Coronary artery (tissue), 2 donors: Measurements from ENCODE around the gene LDLRAD4.
A peak's percentile ranks its signal among the peaks of the same experiment; 100 is the strongest.

Experiments
- DNase-seq: peaks from one replicate; pipeline ENCODE4 v3.0.0-alpha.2; 2017; ENCODE audit warnings: low spot score
- H3K27ac ChIP-seq, 2 donors: fragments of 200-600 bp; sonication (generic); one replicate each; pipeline ENCODE4 v1.5.1; 2016 to 2019
- H3K4me3 ChIP-seq: fragments of 200-600 bp; sonication (generic); 2 replicates; pipeline ENCODE4 v1.5.1; 2016; ENCODE audit warnings: mild to moderate bottlenecking, moderate library complexity
- TF ChIP-seq, protein P1 (sequence below): fragments of 200-600 bp; sonication (generic); IDR thresholded peaks from one replicate; pipeline ENCODE4 v1.5.1; 2019; ENCODE audit warnings: antibody characterized with exemption

The LDLRAD4 gene

GRCh38 chr18:13551841-13552733 is 333.5 kb downstream of the LDLRAD4 start:
- DNase-seq: peak; percentile 65
- H3K4me3 ChIP-seq: no peak overlapping the region
- TF ChIP-seq, protein P1, sequence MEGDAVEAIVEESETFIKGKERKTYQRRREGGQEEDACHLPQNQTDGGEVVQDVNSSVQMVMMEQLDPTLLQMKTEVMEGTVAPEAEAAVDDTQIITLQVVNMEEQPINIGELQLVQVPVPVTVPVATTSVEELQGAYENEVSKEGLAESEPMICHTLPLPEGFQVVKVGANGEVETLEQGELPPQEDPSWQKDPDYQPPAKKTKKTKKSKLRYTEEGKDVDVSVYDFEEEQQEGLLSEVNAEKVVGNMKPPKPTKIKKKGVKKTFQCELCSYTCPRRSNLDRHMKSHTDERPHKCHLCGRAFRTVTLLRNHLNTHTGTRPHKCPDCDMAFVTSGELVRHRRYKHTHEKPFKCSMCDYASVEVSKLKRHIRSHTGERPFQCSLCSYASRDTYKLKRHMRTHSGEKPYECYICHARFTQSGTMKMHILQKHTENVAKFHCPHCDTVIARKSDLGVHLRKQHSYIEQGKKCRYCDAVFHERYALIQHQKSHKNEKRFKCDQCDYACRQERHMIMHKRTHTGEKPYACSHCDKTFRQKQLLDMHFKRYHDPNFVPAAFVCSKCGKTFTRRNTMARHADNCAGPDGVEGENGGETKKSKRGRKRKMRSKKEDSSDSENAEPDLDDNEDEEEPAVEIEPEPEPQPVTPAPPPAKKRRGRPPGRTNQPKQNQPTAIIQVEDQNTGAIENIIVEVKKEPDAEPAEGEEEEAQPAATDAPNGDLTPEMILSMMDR: no peak
- no peak overlapping the region for H3K27ac ChIP-seq

- no peak for DNase-seq
- Histone ChIP-seq H3K4me3 (no peak overlapping the region), H3K27ac (no peak overlapping the region)
- TF ChIP-seq, protein P1: no peak
These were observed 334.9 kb downstream of the LDLRAD4 start for GRCh38 chr18:13553449-13553848.

DNA sequence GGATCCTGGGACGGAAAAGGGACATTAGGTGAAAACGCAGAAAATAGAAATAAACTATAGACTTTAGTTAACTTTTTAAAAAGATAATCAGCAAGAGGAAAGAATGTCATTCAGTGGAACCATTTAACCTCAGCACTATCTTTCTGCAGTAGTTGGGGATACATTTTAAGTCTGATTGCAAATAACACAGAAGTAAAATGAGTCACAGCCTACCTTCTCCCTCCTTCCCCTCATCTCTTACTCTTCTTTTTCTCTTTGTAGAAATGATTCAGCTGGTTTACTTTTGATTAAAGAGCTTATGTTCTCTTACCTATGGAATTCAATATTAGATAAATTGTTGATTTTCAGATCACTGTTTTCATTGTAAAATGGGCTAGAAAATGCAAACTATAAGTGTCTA is 336.6 kb downstream of the LDLRAD4 start:
- H3K27ac ChIP-seq: no peak overlapping the region
- H3K4me3 ChIP-seq: no peak overlapping the region
- TF ChIP-seq, protein P1: no peak
- DNase-seq: no peak

GRCh38 chr18:13555865-13556264 is 337.3 kb downstream of the LDLRAD4 start:
- Histone ChIP-seq H3K27ac (no peak overlapping the region), H3K4me3 (no peak overlapping the region)
- TF ChIP-seq, protein P1: no peak
- DNase-seq: no peak

DNA sequence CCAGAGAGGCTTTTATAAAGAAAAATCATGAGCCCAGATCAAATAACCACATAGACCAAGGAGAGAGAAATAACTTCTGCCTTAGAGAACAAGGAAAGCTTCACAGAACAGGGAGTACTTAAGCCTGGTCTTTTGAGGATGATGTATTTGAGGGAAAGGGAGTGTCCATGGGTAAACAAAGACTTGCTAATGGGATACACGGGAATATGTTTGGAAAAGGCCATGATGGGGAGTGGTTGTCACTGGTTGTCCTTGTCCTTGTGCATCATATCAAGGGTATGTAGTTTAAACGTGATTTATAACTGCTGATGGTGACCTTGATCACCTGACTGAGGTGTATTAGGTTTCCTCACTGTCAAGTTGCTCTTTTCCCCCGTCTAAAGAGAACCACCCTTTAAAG is 337.9 kb downstream of the LDLRAD4 start:
- Histone ChIP-seq H3K27ac (no peak overlapping the region), H3K4me3 (no peak overlapping the region)
- no peak for DNase-seq
- TF ChIP-seq, protein P1: no peak

- H3K4me3 ChIP-seq: no peak overlapping the region
- TF ChIP-seq, protein P1: peak; percentile 33
- peak; percentile 65 for DNase-seq
- H3K27ac ChIP-seq: no peak overlapping the region
These were observed 339.6 kb downstream of the LDLRAD4 start for GRCh38 chr18:13558124-13558523.

- DNase-seq: peak; percentile 52
- TF ChIP-seq, protein P1: no peak
- H3K4me3 ChIP-seq: no peak overlapping the region
- H3K27ac ChIP-seq: no peak overlapping the region
These were observed 340.2 kb downstream of the LDLRAD4 start for GRCh38 chr18:13558790-13559189.
